GM19324 (cell line): ENCODE results near the gene C17orf50.

Experiments used
- ATAC-seq: cut with Tn5 transposase; IDR thresholded peaks from one replicate; pipeline ENCODE4 v1.9.1; 2021; ENCODE audit warnings: mild to moderate bottlenecking, moderate library complexity; ENCODE audit not compliant: unreplicated experiment, low FRiP score

The C17orf50 gene

GRCh38 chr17:35760587-35760986 lies at the start of gene C17orf50:
TSS of gene C17orf50 (plus strand) at chr17:35760887. CDS start at chr17:35760942, 55 bp downstream.
- ATAC-seq, result no peak

DNA sequence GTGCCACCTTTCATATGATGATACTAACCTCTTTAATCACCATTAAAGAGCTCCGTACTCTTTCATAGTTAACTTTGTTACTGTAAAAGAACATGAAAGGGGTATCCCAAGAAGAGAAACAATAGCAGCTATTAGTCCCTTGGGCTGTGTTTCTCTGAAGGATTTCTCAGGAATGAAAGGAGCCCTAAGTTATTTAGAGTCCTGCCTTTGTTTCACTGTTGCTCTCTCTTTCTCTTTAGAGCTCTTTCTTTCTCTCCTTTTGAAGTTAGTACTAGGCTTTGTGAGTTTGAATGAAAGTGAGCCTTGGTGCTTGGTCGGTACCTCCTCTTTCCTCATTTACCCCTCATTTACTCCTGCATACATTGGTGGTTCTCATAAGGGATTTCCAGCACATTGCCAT lies 49.7 kb upstream of the C17orf50 start:
- no peak for ATAC-seq

DNA sequence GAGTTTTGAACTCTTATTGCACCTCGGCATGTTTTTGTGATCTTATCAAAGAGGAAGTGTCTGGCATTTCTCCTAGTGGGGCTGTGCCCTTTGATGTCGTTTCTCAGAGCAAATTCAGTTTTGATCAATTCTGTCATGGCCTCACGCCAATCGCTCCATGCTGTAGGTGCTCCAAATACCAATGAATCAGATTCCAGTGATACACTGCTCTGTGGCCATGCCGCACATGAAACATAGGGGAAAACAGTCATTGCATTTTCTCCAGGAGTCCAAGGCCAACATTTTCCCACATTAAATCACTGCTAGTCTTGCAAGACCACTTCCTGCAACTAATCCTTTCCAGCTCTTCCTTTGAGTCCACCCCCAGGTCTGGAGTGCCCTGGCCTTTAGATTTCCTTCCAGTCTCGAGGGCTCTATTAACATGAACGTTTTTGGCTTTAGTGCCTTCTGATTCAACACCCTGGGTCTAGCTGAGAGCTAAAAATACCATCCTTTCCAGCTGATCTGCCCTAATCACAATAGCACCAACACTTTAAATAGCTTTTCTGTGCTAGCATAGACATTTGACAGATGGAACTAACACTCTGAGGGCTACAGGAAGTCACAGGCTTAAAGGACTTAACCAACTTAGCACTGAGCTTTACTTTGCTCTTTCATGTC lies 47.5 kb upstream of the C17orf50 start:
- no peak for ATAC-seq

GRCh38 chr17:35714988-35715387 lies 45.7 kb upstream of the C17orf50 start:
- ATAC-seq, result no peak

GRCh38 chr17:35715416-35715815 lies 45.3 kb upstream of the C17orf50 start:
- ATAC-seq, result no peak

DNA sequence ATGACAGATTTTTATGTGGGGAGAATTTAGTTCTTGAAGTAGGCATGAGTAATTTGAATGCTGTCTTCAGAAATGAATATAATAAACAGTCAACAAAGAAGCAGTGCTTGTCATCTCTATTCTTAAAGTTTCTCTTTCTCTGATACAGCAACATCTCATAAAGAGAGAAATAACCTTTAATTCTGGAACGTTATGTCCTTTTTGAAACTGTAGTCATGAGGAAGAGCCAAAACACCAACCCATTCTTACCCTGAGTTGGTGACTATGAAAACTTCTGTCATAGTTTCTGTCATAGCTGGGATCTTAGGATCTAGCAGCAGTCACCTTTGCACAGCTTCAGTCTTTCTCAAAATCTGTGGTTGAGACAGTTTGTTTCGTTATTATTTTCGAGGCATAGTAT lies 44.5 kb upstream of the C17orf50 start:
- ATAC-seq, result no peak

DNA sequence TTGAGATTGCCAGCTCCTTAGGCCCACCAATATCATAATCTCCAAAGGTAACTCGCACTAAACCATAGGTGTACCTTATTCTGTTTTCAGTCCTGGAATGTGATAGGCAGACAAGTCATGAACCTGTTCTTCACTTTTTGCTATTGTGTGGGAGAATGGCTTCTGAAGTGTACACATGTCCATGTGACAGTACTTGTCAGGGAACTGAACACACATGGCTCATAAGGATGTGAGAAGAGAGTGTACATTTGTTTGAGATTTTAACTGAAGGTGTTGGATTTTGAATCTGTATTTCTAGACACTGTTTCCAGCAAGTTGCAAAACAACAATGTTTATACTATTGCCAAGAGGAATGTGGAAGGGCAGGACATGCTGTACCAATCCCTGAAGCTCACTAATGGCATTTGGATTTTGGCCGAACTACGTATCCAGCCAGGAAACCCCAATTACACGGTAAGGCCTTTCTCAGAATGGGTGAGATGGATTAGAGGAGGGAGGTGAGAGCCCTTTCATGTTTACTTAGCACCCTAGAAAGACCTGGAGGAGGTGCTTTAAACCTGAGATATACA lies 43.7 kb upstream of the C17orf50 start:
- no peak for ATAC-seq

DNA sequence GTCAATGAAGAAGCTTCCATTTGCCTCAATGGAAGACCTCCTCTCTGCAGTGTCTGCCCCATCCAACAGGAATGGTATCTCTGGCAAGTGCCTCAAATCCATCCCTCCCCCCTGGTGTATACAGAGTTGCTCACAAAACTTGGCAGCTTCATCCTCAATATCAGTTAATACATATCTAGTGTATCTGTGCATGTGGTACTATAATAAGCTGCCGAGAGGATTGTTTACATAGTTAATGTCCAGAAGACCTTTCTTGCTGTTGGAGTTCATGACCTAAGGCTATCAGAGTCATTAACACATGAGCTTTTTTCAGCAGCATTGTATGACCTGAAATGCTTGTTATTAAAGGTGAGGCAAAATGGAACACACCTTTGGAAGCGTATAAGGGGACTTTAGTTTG lies 43.2 kb upstream of the C17orf50 start:
- no peak for ATAC-seq

DNA sequence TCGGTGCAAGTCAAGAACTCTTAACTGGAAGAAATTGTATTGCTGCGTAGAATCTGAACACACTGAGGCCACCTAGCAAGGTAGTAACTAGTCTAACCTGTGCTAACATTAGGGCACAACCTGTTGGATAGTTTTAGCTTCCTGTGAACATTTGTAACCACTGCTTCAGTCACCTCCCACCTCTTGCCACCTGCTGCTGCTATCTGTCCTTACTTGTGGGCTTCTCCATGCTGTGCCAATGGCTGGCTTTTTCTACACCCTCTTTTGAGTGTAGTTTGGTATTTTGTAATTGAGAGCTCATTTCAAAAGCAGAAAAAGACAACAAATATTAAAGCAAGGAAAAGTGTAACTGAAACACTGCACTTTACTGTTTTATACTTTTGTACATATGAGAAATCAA lies 37.0 kb upstream of the C17orf50 start:
- ATAC-seq, result no peak

GRCh38 chr17:35725058-35725457 lies 35.6 kb upstream of the C17orf50 start:
- ATAC-seq, result no peak

GRCh38 chr17:35725802-35726126 lies 34.9 kb upstream of the C17orf50 start:
- ATAC-seq, result no peak

DNA sequence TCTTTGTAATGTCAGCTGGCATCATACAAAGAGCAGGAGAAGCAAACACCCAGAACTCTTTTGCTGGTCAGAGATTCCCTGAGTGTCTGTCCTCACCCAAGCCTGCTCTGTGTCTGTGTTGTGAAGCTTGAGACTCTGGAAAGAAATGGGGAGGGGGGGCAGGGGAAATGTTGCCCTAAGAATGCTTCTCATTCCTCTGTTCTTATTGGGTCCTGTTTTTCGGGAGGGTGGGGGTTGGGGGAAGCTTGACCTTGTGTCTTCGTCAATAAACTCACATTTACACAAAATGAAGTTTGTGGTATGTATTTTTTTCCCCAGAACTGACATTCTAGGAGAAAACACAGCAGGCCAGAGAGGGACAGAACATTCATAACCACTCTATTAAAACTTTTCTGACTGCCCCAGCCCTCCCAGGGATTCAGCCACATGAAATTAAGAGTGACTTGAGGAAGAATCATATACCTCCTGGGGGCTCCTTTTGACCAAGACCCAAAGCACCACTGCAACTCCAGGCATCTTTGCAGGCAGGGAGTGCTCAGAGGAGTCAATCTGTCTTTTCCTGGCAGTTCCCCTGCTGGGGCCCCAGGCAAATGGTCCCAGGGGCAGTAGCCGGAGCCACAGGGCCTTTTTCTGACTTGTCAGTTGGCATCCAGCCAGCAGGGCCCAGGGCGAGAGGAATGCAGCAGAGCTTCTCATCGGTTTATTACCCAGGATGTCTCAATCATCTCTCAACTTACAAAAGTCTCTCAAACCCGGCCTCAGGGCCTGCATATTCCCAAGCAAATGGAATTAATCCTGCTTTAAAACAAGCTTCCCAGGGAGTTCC lies 34.3 kb upstream of the C17orf50 start:
- no peak for ATAC-seq

GRCh38 chr17:35726953-35727460 lies 33.7 kb upstream of the C17orf50 start:
- no peak for ATAC-seq

DNA sequence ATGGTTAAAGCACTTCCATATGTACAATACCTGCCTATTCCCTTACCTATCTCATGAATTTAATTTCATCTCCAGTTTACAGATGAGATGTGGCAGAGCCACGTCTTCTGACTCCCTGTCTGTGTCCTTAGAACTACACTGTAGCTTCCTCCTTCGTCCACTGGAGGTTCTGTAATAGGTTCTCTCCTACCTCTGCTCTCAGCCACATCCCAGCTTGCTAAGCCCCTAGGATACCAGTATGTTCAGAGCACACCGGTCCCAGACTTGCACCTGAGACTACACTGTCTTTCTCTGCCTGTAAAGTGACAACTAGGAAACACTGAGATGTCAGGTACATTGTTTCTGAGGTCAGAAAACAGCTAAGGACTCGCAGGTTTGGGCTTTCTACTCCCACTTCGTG lies 33.1 kb upstream of the C17orf50 start:
- no peak for ATAC-seq

- ATAC-seq, result no peak
Observed at GRCh38 chr17:35728551-35728950, 32.1 kb upstream of the C17orf50 start.

- ATAC-seq, result no peak
Observed at GRCh38 chr17:35729405-35729833, 31.3 kb upstream of the C17orf50 start.

DNA sequence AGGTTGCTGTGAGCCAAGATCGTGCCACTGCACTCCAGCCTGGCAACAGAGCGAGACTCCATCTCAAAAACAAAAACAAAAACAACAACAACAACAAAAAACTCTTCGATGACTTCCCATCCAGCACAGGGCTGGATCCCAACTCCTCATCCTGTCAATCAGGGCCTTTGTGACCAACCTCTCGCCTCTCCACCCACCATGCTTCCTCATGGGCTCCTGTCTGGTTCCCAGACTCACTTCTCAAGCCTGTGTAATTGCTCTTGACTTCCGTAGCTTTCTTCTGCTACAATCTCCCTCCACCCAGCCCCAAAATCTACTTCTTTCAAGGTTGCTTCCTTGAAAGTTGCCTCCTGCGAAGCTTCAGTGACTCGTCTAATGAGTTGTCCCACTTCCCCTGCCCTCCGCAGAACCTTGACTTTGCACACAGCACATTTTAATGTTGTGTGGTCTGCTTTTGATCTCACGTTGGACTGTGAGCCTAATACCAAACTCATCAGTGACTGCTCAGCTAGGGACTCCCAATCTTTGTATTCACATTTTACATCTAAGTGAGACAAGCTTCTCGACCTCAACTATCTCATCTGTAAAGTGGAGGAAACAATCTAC lies 30.2 kb upstream of the C17orf50 start:
- ATAC-seq, result no peak

GRCh38 chr17:35731239-35731916 lies 29.3 kb upstream of the C17orf50 start, which contains the start of gene RASL10B:
TSS of gene RASL10B (plus strand) at chr17:35731639. CDS start at chr17:35735185, 3,546 bp downstream.
- no peak for ATAC-seq

- ATAC-seq, result no peak
Observed at GRCh38 chr17:35731917-35732805, 28.5 kb upstream of the C17orf50 start.

DNA sequence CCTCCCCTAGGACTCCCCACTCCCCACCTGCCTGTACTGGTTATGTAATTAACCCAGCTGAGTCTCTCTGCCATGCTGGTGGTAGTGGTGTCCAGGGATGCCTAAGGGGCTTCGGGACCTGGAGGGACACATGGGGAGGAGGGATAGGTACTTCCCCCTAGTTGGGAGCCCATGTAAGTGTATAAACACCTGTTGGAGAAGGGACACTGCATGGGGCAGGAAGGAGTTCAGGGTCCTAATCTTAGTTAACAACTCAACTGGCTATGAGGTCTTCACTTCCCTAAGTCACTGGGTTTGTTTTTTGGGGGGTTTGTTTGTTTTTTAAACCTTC lies 27.9 kb upstream of the C17orf50 start:
- no peak for ATAC-seq
